Activated T-helper 1 cell treated with Interleukin-2 at 50 U/mL for 16 hours (primary cell): Measurements from ENCODE around the gene SSBP3.
"Not testable (repeated sequence)": the region's sequence is repeated elsewhere in the genome, so short reads cannot be mapped to it uniquely, and the experiment has no call there.

Experiments used
- DNase-seq: peaks from one replicate; pipeline ENCODE4 v3.0.0-alpha.2; 2020; ENCODE audit warnings: low read depth

SSBP3 gene

GRCh38 chr1:54221113-54221834 lies 184.9 kb downstream of the SSBP3 start:
- no peak for DNase-seq

- DNase-seq, result no peak
These were observed 186.0 kb downstream of the SSBP3 start for GRCh38 chr1:54220004-54220811.

DNA sequence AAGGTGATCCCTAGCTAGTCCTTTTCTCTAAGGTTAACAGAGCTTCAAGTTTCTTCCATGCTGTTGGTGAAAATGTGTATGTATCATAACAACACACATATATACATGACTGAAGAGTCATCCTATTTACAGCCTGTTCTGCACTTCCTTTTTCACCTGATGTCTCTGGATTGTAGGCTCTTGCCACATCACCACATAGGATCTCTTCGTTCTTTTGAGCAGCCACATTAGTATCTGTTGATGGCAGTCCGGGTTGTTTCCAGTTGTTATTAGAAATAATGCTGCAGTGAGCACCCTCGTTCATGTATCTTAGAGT lies 186.5 kb downstream of the SSBP3 start:
- no peak for DNase-seq

DNA sequence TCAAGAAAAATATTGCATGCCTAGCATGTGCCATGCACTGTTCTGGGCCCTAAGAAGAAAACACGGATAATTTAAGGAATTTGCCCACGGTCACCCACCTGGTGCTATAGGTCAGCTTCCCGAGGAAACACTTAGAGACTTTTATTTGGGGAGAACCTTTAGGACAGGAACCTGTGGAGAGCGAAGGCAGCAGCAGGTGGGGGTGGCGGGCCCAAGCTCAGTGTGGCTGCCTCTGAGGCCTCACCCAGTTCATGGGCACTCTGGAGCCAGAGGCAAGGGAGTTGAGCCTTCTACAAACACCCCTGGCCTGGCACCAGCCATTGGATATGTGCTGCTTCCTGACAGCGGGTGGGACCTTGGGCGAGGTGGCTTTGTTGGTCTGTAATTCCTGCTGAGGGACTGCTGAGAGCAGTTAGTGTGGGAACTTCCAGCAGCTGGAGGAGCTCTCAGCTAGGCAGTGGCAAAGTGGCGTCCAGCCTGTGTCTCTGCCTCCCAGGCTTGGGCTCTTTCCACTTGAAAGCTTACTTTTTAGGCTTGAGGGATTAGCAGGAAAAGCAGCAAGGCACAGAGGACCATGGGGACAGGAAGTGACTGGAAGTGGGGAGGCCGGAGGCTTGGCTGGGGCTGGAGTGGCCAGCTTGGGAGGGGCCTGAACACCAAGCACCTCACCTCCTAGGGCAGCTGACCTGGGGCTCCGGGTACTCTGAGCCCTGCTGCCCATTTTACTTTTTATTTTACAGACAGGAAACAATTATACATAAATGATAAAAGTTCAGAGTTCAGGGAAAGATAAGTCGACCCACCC lies 187.1 kb downstream of the SSBP3 start:
- DNase-seq, result no peak

DNA sequence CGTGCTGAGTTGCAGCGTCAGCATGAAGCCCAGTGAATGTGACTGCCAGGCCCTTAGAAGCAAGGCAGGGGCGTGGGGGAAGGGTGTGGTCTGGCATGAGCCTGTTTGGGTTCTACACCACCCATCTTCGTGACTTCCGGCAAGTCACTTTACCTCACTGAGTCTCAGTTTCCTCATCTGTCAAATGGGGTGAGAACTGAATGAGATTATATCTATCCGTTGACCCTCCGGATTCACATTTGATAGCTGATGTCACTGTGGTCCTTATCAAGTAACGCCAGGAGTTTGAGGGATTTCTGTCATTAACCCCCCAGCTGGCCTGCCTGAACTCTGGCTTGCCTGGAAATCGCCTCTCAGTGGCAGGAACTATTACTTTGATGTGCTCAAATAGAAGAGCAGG lies 190.7 kb downstream of the SSBP3 start:
- DNase-seq, result no peak

DNA sequence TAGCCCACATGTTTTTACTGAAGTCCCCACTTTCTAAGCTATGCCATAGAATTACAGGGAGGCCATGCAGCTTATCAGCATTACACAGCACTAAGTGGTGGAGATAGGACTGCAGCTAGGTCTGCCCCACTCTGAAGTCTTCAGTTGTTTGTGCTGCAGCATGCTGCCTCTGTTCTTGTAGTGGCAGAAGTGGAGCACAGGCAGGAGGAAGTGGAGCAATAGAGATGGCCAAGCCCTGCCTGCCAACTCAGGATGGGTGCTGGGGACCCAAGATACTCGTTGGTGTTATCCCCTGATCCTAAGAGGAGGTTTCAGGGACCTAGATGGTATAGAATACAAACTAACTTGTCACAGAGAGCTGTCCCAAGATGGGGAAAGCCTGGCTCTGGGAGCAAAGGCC lies 193.3 kb downstream of the SSBP3 start:
- DNase-seq, result no peak

GRCh38 chr1:54207896-54208295 lies 198.3 kb downstream of the SSBP3 start:
- DNase-seq, result not testable (repeated sequence)

DNA sequence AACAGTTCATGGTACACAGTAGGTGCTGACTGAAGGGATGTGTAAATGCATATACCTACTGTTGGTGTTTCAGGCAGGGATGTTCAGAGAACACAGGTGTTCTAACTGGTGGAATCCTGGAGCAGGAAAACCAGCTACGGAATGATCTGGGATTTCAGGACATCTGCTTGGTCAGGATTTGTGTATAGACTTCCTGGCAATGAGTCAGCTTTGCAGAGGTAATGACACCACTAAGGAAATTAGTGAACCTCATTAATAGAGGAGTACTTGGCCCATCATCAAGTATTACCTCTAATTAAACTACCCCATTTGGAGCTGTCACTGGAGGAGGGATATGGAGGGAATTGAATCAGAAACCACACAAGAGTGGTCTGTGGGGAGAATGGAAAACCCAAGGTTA lies 198.9 kb downstream of the SSBP3 start:
- DNase-seq, result no peak

DNA sequence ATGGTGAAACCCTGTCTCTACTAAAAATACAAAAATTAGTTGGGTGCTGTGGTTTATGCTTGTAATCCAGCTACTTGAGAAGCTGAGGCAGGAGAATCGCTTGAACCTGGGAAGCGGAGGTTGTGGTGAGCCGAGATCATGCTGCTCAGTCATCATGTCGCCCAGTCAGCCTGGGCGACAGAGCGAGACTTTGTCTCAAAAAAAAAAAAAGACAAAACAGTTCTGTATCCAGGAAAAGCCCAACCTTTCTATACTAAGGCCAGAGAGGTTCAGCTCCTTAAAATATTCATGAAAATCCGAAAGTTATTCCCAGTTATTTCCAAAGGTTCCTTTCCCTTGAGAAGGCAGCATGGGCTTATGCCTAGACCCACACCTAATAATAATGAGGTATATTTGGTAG lies 202.0 kb downstream of the SSBP3 start:
- DNase-seq, result no peak

DNA sequence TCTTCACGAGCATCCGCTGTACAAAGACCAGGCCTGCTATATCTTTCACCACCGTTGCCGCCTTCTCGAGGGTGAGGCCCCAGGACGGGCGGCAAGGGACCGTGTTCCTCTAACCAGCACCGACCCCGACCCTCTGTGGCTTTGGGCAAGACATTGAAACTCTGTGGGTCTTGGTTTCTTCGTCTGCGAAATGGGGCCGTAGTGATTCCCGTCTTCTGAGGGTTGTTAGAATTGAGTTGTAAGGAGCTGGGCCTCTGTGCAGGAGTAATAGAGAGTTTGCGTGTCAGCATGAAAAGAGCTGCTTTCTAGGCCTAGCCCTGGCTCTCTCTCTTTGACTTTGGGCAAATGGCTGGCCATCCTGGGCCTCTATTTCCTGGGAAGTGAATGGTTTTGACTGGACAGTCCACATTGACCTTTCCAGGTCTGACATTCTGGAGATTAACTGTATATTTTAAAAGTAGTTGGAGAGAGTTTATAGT lies 205.6 kb downstream of the SSBP3 start:
- no peak for DNase-seq

DNA sequence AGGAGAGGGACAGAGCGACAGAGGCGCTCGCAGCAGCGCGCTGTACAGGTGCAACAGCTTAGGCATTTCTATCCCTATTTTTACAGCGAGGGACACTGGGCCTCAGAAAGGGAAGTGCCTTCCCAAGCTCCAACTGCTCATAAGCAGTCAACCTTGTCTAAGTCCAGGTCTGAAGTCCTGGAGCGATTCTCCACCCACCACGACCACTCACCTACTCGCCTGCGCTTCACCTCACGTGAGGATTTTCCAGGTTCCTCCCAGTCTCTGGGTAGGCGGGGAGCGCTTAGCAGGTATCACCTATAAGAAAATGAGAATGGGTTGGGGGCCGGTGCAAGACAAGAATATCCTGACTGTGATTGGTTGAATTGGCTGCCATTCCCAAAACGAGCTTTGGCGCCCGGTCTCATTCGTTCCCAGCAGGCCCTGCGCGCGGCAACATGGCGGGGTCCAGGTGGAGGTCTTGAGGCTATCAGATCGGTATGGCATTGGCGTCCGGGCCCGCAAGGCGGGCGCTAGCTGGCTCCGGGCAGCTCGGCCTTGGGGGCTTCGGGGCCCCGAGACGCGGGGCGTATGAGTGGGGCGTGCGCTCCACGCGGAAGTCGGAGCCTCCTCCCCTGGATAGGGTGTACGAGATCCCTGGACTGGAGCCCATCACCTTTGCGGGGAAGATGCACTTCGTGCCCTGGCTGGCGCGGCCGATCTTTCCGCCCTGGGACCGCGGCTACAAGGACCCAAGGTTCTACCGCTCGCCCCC lies 206.3 kb downstream of the SSBP3 start, which contains the start of the genes CYB5RL and MRPL37:
Gene CYB5RL, minus strand, starts transcription at position 266 of the 754 bp plus-strand sequence. CDS start 4,414 bp downstream, outside the sequence.
Gene MRPL37, plus strand, starts transcription at position 403 of the 754 bp plus-strand sequence. Its CDS starts 77 bp downstream, at position 480.
- peak; percentile 81 for DNase-seq

GRCh38 chr1:54199151-54199764 lies 206.9 kb downstream of the SSBP3 start:
- no peak for DNase-seq

- DNase-seq, result no peak
These were observed 212.7 kb downstream of the SSBP3 start for GRCh38 chr1:54193453-54193852.

- no peak for DNase-seq
These were observed 214.7 kb downstream of the SSBP3 start for GRCh38 chr1:54191525-54191924.

DNA sequence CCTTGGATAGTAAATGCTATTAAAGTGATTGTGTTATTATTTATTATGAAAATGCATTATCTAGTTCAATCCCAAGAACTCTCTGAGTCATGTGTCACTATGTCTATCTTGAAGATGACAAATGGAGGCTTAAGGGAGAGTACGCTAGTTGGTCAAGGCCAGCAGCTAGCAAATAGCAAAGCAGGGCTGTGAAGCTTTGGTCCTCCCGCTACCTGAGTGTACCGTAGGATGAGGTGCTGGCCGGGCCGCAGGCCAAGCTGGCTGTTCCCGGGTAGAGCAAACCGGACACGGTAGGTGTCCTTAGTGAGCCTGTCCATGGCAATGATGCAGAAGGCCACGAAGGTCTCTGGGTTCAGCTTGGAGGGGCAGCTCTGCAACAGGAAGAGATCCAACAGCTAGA lies 215.7 kb downstream of the SSBP3 start:
- DNase-seq, result no peak

DNA sequence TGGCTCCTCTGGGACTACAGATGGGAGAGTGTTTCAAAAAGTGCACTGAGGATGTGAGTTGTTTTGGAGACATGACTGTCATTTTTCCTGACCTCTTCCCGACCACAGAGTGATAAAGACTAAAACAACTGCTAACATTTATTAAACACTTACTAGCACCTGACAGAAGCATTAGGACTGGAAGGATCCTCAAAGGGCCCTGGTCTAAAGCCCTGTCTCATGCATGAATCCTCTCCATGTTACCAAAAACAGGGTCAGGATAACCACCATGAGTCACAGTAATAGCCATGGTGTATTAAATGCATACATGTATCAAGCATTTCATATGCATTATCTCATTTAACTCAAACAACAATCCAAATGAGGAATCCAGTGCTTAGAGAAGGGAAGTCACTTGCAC lies 217.9 kb downstream of the SSBP3 start:
- no peak for DNase-seq

GRCh38 chr1:54186056-54186455 lies 220.1 kb downstream of the SSBP3 start:
- DNase-seq, result no peak

DNA sequence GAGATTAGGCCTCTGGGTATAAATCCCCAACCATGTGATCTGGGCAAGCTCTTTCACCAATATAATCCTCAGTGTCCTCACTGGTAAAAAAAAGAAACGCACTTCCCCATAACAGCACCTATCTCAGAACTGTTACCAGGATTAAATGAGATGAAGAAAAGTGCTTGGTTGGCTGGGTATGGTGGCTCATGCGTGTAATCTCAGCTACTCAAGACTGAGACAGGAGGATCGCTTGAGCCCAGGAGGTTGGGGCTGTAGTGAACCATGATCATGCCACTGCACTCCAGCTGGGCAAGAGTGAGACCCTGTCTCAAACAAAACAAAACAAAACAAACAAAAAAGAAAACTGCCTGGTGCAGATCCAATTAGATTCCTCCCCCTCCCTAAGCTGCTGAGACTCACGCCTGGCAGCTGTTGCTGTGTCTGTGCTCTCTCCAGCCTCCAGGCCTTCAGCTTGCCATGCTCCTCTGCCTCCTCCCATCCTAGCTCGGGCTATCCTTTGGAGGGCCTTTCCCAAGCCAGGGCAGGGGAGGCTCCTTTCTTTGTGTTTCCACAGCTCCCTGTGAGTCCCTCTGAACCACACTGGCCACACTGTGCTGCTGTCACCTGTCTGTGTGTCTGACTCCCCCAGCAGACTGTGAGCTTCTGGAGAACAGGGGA lies 225.4 kb downstream of the SSBP3 start:
- no peak for DNase-seq

- DNase-seq, result no peak
These were observed 227.7 kb downstream of the SSBP3 start for GRCh38 chr1:54178296-54179070.

- no peak for DNase-seq
These were observed 228.5 kb downstream of the SSBP3 start for GRCh38 chr1:54177726-54178125.
